Ishikawa (cell line): ENCODE data around the gene ARHGAP8.

Experiments
- EP300 ChIP-seq: IDR thresholded peaks from 2 replicates; pipeline ENCODE4 v1.6.1; 2012; ENCODE audit warnings: borderline replicate concordance
- MAX ChIP-seq: IDR thresholded peaks from 2 replicates; pipeline ENCODE4 v1.6.1; 2012
- RAD21 ChIP-seq: IDR thresholded peaks from 2 replicates; pipeline ENCODE4 v1.6.1; 2012; ENCODE audit warnings: low read depth
- REST ChIP-seq: IDR thresholded peaks from 2 replicates; pipeline ENCODE4 v1.6.1; 2012; ENCODE audit warnings: low read depth, mild to moderate bottlenecking
- TCF12 ChIP-seq: IDR thresholded peaks from 2 replicates; pipeline ENCODE4 v1.6.1; 2012; ENCODE audit warnings: low read depth
- ZBTB7A ChIP-seq: IDR thresholded peaks from 2 replicates; pipeline ENCODE4 v1.6.1; 2012; ENCODE audit warnings: low read depth

GRCh38 chr22:44748524-44748923 lies 3.9 kb upstream of the ARHGAP8 start:
- TF ChIP-seq TCF12 (no peak), ZBTB7A (no peak), EP300 (no peak), RAD21 (no peak), REST (no peak), MAX (no peak)
